ENCODE results near the gene TADA3.
"Not testable (repeated sequence)": the region's sequence is repeated elsewhere in the genome, so short reads cannot be mapped to it uniquely, and the experiment has no call there.

TADA3 gene

GRCh38 chr3:9783954-9784353 lies 8.3 kb downstream of the TADA3 start:
- no peak for DNase-seq (ENCODE audit: low read depth in 2 of 2)

- DNase-seq (ENCODE audit: low read depth in 2 of 2): no peak
Observed at GRCh38 chr3:9782770-9783169, 9.5 kb downstream of the TADA3 start.

- no peak for DNase-seq (ENCODE audit: low read depth in 2 of 2)
Observed at GRCh38 chr3:9781978-9782603, 10.2 kb downstream of the TADA3 start.

GRCh38 chr3:9781551-9781950 lies 10.7 kb downstream of the TADA3 start:
- no peak for DNase-seq (ENCODE audit: low read depth in 2 of 2)

- DNase-seq (ENCODE audit: low read depth in 2 of 2): no peak
Observed at GRCh38 chr3:9780910-9781309, 11.4 kb downstream of the TADA3 start.

GRCh38 chr3:9780458-9780812 lies 11.8 kb downstream of the TADA3 start:
- DNase-seq (ENCODE audit: low read depth in 2 of 2): no peak

- peak; percentile 48 to 57 for DNase-seq (ENCODE audit: low read depth in 2 of 2)
Observed at GRCh38 chr3:9779721-9780457, 12.4 kb downstream of the TADA3 start.

- no peak for DNase-seq (ENCODE audit: low read depth in 2 of 2)
Observed at GRCh38 chr3:9779075-9779593, 13.1 kb downstream of the TADA3 start.

- DNase-seq (ENCODE audit: low read depth in 2 of 2): peak; percentile 62 to 70
Observed at GRCh38 chr3:9778143-9779074, 13.9 kb downstream of the TADA3 start.

GRCh38 chr3:9777694-9778021 lies 14.6 kb downstream of the TADA3 start:
- no peak for DNase-seq (ENCODE audit: low read depth in 2 of 2)

GRCh38 chr3:9776896-9777693 lies 15.2 kb downstream of the TADA3 start:
- DNase-seq (ENCODE audit: low read depth in 2 of 2): no peak

GRCh38 chr3:9771007-9771406 lies 21.3 kb downstream of the TADA3 start:
- not testable (repeated sequence) for DNase-seq (ENCODE audit: low read depth in 2 of 2)

GRCh38 chr3:9770276-9770812 lies 21.9 kb downstream of the TADA3 start:
- no peak for DNase-seq (ENCODE audit: low read depth in 2 of 2)

- DNase-seq (ENCODE audit: low read depth in 2 of 2): peak; percentile 61 to 63
Observed at GRCh38 chr3:9769426-9770275, 22.6 kb downstream of the TADA3 start, which contains the start of gene CAMK1. Gene CAMK1 (minus strand): TSS chr3:9769947. CDS start chr3:9767749, 2,198 bp downstream.

- no peak for DNase-seq (ENCODE audit: low read depth in 2 of 2)
Observed at GRCh38 chr3:9769012-9769411, 23.3 kb downstream of the TADA3 start.

- no peak for DNase-seq (ENCODE audit: low read depth in 2 of 2)
Observed at GRCh38 chr3:9768141-9768775, 24.0 kb downstream of the TADA3 start.

GRCh38 chr3:9767418-9767817 lies 24.9 kb downstream of the TADA3 start:
- DNase-seq (ENCODE audit: low read depth in 2 of 2): no peak

- no peak for DNase-seq (ENCODE audit: low read depth in 2 of 2)
Observed at GRCh38 chr3:9765865-9766264, 26.4 kb downstream of the TADA3 start.

- DNase-seq (ENCODE audit: low read depth in 2 of 2): no peak
Observed at GRCh38 chr3:9762871-9763270, 29.4 kb downstream of the TADA3 start.

GRCh38 chr3:9761919-9762318 lies 30.4 kb downstream of the TADA3 start:
- no peak for DNase-seq (ENCODE audit: low read depth in 2 of 2)

All from stimulated activated CD8-positive, alpha-beta memory T cell treated with anti-CD3 and anti-CD28 coated beads, Interleukin-15, amount 100 ng/mL, for 48 hours (primary cell).